H1 (cell line): ENCODE results near the gene COL8A1. TPM values are rescaled to one million over a fixed set of nuclear protein-coding genes. Genes with fewer than 3 reads are reported as not detected.

Experiments used
- CTCF ChIA-PET: fragments of 300-600 bp; sonication (Branson Sonifier 250); formaldehyde crosslinking; loops from one replicate; lab custom pipeline; 2021; ENCODE audit not compliant: partially characterized antibody; lab: Charles Lee
- POLR2A ChIA-PET: fragments of 300-600 bp; sonication (Branson Sonifier 250); formaldehyde crosslinking; loops from one replicate; lab custom pipeline; 2021; ENCODE audit warnings: inconsistent platforms; ENCODE audit not compliant: partially characterized antibody; lab: Charles Lee
- DNase-seq, 2 experiments: peaks; one replicate each; pipeline versions ENCODE4 v3.0.0 to v3.0.0-alpha.2; 2010 to 2022; ENCODE audit warnings: low spot score in 2 of 2, low read depth in 1 of 2, mixed read lengths in 1 of 2
- FAIRE-seq: peaks from 2 replicates; lab custom pipeline; 2011; peaks lifted over from hg19 to GRCh38; lab: Jason Lieb, UNC
- H2AFZ ChIP-seq: 2 replicates; pipeline ENCODE4 v1.8.1; 2012; ENCODE audit warnings: low read length, inconsistent platforms
- H2AK5ac ChIP-seq: 2 replicates; pipeline ENCODE4 v1.6.1; 2013; ENCODE audit warnings: low read depth, low read length
- H2BK120ac ChIP-seq: replicated peaks from 2 replicates; pipeline ENCODE3; 2013; ENCODE audit warnings: low read depth, low read length, inconsistent platforms
- H2BK12ac ChIP-seq: 2 replicates; pipeline ENCODE4 v1.6.1; 2013; ENCODE audit warnings: low read depth, low read length
- H2BK15ac ChIP-seq: 2 replicates; pipeline ENCODE4 v1.6.1; 2013; ENCODE audit warnings: low read length
- H2BK20ac ChIP-seq: 2 replicates; pipeline ENCODE4 v1.6.1; 2013; ENCODE audit warnings: low read length
- H2BK5ac ChIP-seq: 2 replicates; pipeline ENCODE4 v1.6.1; 2013; ENCODE audit warnings: low read depth, low read length
- H3K14ac ChIP-seq: 2 replicates; pipeline ENCODE4 v1.6.1; 2013; ENCODE audit warnings: inconsistent platforms; ENCODE audit not compliant: insufficient read length
- H3K18ac ChIP-seq: 2 replicates; pipeline ENCODE4 v1.6.1; 2013; ENCODE audit warnings: low read length; ENCODE audit errors: extremely low read depth
- H3K23ac ChIP-seq: 2 replicates; pipeline ENCODE4 v1.6.1; 2013; ENCODE audit warnings: inconsistent platforms; ENCODE audit not compliant: insufficient read length
- H3K23me2 ChIP-seq: 2 replicates; pipeline ENCODE4 v1.6.1; 2013; ENCODE audit warnings: low read depth, low read length
- H3K27ac ChIP-seq: 2 replicates; pipeline ENCODE4 v1.6.1; 2011; ENCODE audit warnings: low read depth, low read length, inconsistent platforms
- H3K27me3 ChIP-seq, 4 experiments: replicated peaks in 1 of 4; 1 replicate in 1 of 4; 2 replicates in 3 of 4; pipeline versions ENCODE4 v1.6.1 to v1.8.1; 2011 to 2013; ENCODE audit warnings: low read length in 3 of 4, mild to moderate bottlenecking in 3 of 4, inconsistent platforms in 2 of 4, mixed read lengths in 2 of 4, moderate library complexity in 1 of 4; ENCODE audit not compliant: control insufficient read depth in 3 of 4, insufficient read depth in 3 of 4; ENCODE audit errors: extremely low read depth in 1 of 4
- H3K36me3 ChIP-seq, 4 experiments: 2 replicates each; pipeline versions ENCODE4 v1.6.1 to v1.8.1; 2011 to 2013; ENCODE audit warnings: mild to moderate bottlenecking in 4 of 4, low read length in 3 of 4, moderate library complexity in 2 of 4, control low read depth in 1 of 4, inconsistent platforms in 1 of 4; ENCODE audit not compliant: insufficient read depth in 4 of 4, control insufficient read depth in 2 of 4
- H3K4ac ChIP-seq: replicated peaks from 2 replicates; pipeline ENCODE3; 2013; ENCODE audit warnings: low read length, low read depth, mixed read lengths, inconsistent platforms; ENCODE audit not compliant: insufficient read length
- H3K4me1 ChIP-seq, 4 experiments: replicated peaks in 1 of 4; 1 replicate in 1 of 4; 2 replicates in 3 of 4; pipeline versions ENCODE4 v1.6.1 to v1.8.1; 2011 to 2013; ENCODE audit warnings: low read length in 3 of 4, inconsistent platforms in 2 of 4, mixed read lengths in 1 of 4; ENCODE audit not compliant: insufficient read depth in 4 of 4, control insufficient read depth in 3 of 4
- H3K4me2 ChIP-seq, 2 experiments: 2 replicates each; pipeline versions ENCODE4 v1.6.1 to v1.8.1; 2011 to 2013; ENCODE audit warnings: low read depth in 2 of 2, low read length in 2 of 2, control low read depth in 1 of 2, inconsistent platforms in 1 of 2, mild to moderate bottlenecking in 1 of 2; ENCODE audit not compliant: insufficient read depth in 1 of 2
- H3K4me3 ChIP-seq, 4 experiments: fragments of 200-600, 300-600 bp in 1 of 4; sonication (generic), shearing (Covaris generic), sonication (Bioruptor Twin) in 1 of 4; 2 replicates each; pipeline versions ENCODE4 v1.5.1 to v1.8.1; 2011 to 2016; ENCODE audit warnings: low read length in 4 of 4, low read depth in 3 of 4, control low read depth in 2 of 4, inconsistent platforms in 2 of 4, mild to moderate bottlenecking in 2 of 4, mixed read lengths in 1 of 4, moderate library complexity in 1 of 4; ENCODE audit not compliant: insufficient read depth in 2 of 4; ENCODE audit errors: extremely low read depth in 1 of 4
- H3K56ac ChIP-seq: replicated peaks from 2 replicates; pipeline ENCODE3; 2013; ENCODE audit warnings: low read depth, mild to moderate bottlenecking, mixed read lengths, low read length, inconsistent platforms; ENCODE audit not compliant: insufficient read length
- H3K79me1 ChIP-seq: 2 replicates; pipeline ENCODE4 v1.6.1; 2013; ENCODE audit warnings: low read depth, low read length, control low read depth
- H3K79me2 ChIP-seq, 2 experiments: 2 replicates each; pipeline versions ENCODE4 v1.6.1 to v1.8.1; 2012 to 2013; ENCODE audit warnings: low read length in 2 of 2, mild to moderate bottlenecking in 2 of 2, inconsistent platforms in 1 of 2; ENCODE audit not compliant: insufficient read depth in 2 of 2, control insufficient read depth in 1 of 2
- H3K9ac ChIP-seq, 4 experiments: replicated peaks in 1 of 4; 1 replicate in 1 of 4; 2 replicates in 3 of 4; pipeline versions ENCODE4 v1.6.1 to v1.8.1; 2011 to 2013; ENCODE audit warnings: low read depth in 3 of 4, low read length in 3 of 4, control low read depth in 2 of 4, mild to moderate bottlenecking in 2 of 4, moderate library complexity in 2 of 4, inconsistent platforms in 1 of 4; ENCODE audit errors: extremely low read depth in 1 of 4
- H3K9me3 ChIP-seq, 2 experiments: 2 replicates each; pipeline versions ENCODE4 v1.6.1 to v1.8.1; 2012 to 2013; ENCODE audit warnings: mild to moderate bottlenecking in 2 of 2, moderate library complexity in 2 of 2, control low read depth in 1 of 2, inconsistent platforms in 1 of 2, low read depth in 1 of 2, low read length in 1 of 2, mixed read lengths in 1 of 2; ENCODE audit not compliant: insufficient read depth in 2 of 2
- H4K20me1 ChIP-seq, 2 experiments: replicated peaks in 1 of 2; 2 replicates each; pipeline versions ENCODE3 to v1.8.1; 2011 to 2013; ENCODE audit warnings: inconsistent platforms in 2 of 2, low read length in 2 of 2, mild to moderate bottlenecking in 1 of 2; ENCODE audit not compliant: insufficient read depth in 2 of 2, control insufficient read depth in 1 of 2
- H4K5ac ChIP-seq: 2 replicates; pipeline ENCODE4 v1.6.1; 2013; ENCODE audit warnings: low read length, low read depth, mixed read lengths, inconsistent platforms; ENCODE audit not compliant: insufficient read length
- H4K8ac ChIP-seq: 2 replicates; pipeline ENCODE4 v1.8.0; 2013; ENCODE audit warnings: mild to moderate bottlenecking, moderate library complexity, low read length, inconsistent platforms; ENCODE audit not compliant: insufficient read depth; ENCODE audit errors: extremely low read depth
- H4K91ac ChIP-seq: replicated peaks from 2 replicates; pipeline ENCODE3; 2013; ENCODE audit warnings: low read length, mixed read lengths, inconsistent platforms; ENCODE audit not compliant: insufficient read length
- ASH2L ChIP-seq: fragments of 200-600, 300-600 bp; sonication (generic); IDR thresholded peaks from one replicate; pipeline ENCODE4 v1.7.1; 2017; ENCODE audit warnings: low read length
- JUND ChIP-seq: IDR thresholded peaks from 2 replicates; pipeline ENCODE4 v1.6.1; 2011; ENCODE audit warnings: mild to moderate bottlenecking, improper control_type of control experiment, low read length
- MAFK ChIP-seq: IDR thresholded peaks from 2 replicates; pipeline ENCODE4 v1.6.1; 2012; ENCODE audit warnings: low read depth, mild to moderate bottlenecking, improper control_type of control experiment, low read length
- NRF1 ChIP-seq: IDR thresholded peaks from 2 replicates; pipeline ENCODE4 v1.6.1; 2011; ENCODE audit warnings: mild to moderate bottlenecking, low read depth, low read length, improper control_type of control experiment
- RNF2 ChIP-seq: fragments of 200-900, 300-1000 bp; sonication (generic); IDR thresholded peaks from 2 replicates; pipeline ENCODE4 v1.7.1; 2016; ENCODE audit warnings: borderline replicate concordance, low read depth, mild to moderate bottlenecking, antibody characterized with exemption, low read length; ENCODE audit not compliant: poor library complexity, severe bottlenecking; ENCODE audit errors: missing control alignments
- SIRT6 ChIP-seq: IDR thresholded peaks from one replicate; pipeline ENCODE4 v1.7.1; 2012; ENCODE audit warnings: low read length, inconsistent platforms
- SP2 ChIP-seq: IDR thresholded peaks from 2 replicates; pipeline ENCODE4 v1.6.1; 2012; ENCODE audit warnings: mild to moderate bottlenecking, low read length, inconsistent platforms
- TBP ChIP-seq: IDR thresholded peaks from 2 replicates; pipeline ENCODE4 v1.6.1; 2011; ENCODE audit warnings: low read depth, low read length, improper control_type of control experiment
- WGBS, 2 experiments: shearing (Covaris generic) in 1 of 2; methylation state at CpG; one replicate each; pipeline versions ENCODE4 v1.1.6 to v1.1.7; 2013 to 2015; ENCODE audit warnings: low lambda C conversion rate in 2 of 2, mixed read lengths in 2 of 2, inconsistent platforms in 1 of 2, low coverage in 1 of 2, missing lambda C conversion rate in 1 of 2; ENCODE audit not compliant: insufficient replicate concordance in 2 of 2, insufficient coverage in 1 of 2, insufficient read length in 1 of 2; ENCODE audit errors: extremely low coverage in 1 of 2, missing lambda C conversion rate in 1 of 2; 5-methylcytosine and 5-hydroxymethylcytosine counted together
- polyA plus RNA-seq, 7 experiments: library from polyadenylated mRNA; depleted of rRNA in 3 of 7; stranded (reverse) in 5 of 7; unstranded in 2 of 7; fragments of >200 nt in 5 of 7; fragments of 200-250 nt in 2 of 7; gene quantifications; 1 replicate in 5 of 7; 2 replicates in 1 of 7; 4 replicates in 1 of 7; pipeline versions ENCODE4 v1.2.1 to v1.2.3, GENCODE V29; 2011 to 2013; ENCODE audit warnings: missing spikeins in 2 of 7, mixed read lengths in 2 of 7
- total RNA-seq: library from RNA; stranded (reverse); fragmentation: NEBNext Ultra II Directional; extraction: Animal tissue kit (Norgen Biotek cat#: 25700); gene quantifications from 2 replicates; pipeline ENCODE4 v1.2.1, GENCODE V29; 2021
- TF ChIP-seq, protein P1 (sequence below): IDR thresholded peaks from 2 replicates; pipeline ENCODE4 v1.6.1; 2012; ENCODE audit warnings: inconsistent platforms

COL8A1 gene
- total and polyA plus RNA-seq, 2 of the 8 experiments (the other 6 are each of a cell fraction or from before 2014, with no cell fraction given): 0.21 to 1.2 TPM

- DNase-seq (no peak), FAIRE-seq (no peak)
- Histone ChIP-seq H2AK5ac (no peak overlapping the region), H2BK15ac (no peak overlapping the region), H3K9me3 (no peaks in the 10 kb centered on the region), H3K4me1 (no peaks in the 10 kb centered on the region), H2BK120ac (no peak overlapping the region), H3K18ac (no peak overlapping the region), H3K23me2 (no peaks in the 10 kb centered on the region; the same call in 1 of the 2 replicates), H2AFZ (no peak overlapping the region), H4K91ac (no peak overlapping the region), H3K27ac (no peak overlapping the region), H3K14ac (no peak overlapping the region), H4K20me1 (no peaks in the 10 kb centered on the region), H2BK20ac (no peak overlapping the region), H2BK5ac (no peak overlapping the region), H3K23ac (no peak overlapping the region), H3K27me3 (no peaks in the 10 kb centered on the region), H3K4me2 (no peak overlapping the region), H4K8ac (no peak overlapping the region), H3K4ac (no peak overlapping the region), H3K56ac (no peak overlapping the region), H3K36me3 (no peaks in the 10 kb centered on the region), H3K4me3 (no peak overlapping the region), H4K5ac (no peak overlapping the region), H2BK12ac (no peak overlapping the region), H3K9ac (no peak overlapping the region), H3K79me2 (no peaks in the 10 kb centered on the region), H3K79me1 (no peaks in the 10 kb centered on the region)
- POLR2A ChIA-PET: no interaction called here
- CTCF ChIA-PET: no interaction called here
- TF ChIP-seq RNF2 (no peak), JUND (no peak), NRF1 (no peak), MAFK (peak; percentile 40; the same call in 1 of the 2 replicates), TBP (no peak), SP2 (no peak), SIRT6 (no peak), ASH2L (no peak)
- TF ChIP-seq, protein P1, sequence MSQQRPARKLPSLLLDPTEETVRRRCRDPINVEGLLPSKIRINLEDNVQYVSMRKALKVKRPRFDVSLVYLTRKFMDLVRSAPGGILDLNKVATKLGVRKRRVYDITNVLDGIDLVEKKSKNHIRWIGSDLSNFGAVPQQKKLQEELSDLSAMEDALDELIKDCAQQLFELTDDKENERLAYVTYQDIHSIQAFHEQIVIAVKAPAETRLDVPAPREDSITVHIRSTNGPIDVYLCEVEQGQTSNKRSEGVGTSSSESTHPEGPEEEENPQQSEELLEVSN: no peak
- 89% methylated on average over 2 of the region's 2 CpGs; no CpG with 5 or more reads in 1 of the 2 experiments for WGBS, 2 experiments
These were observed 31.6 kb downstream of the COL8A1 start for GRCh38 chr3:99669879-99670555.
